Activated naive CD4-positive, alpha-beta T cell (primary cell): ENCODE measurements around the gene MAN2B2.
"Not testable (repeated sequence)": the region's sequence is repeated elsewhere in the genome, so short reads cannot be mapped to it uniquely, and the experiment has no call there.

Source experiments
- DNase-seq, 4 experiments: peaks; one replicate each; lab custom pipeline; 2025; lab: John Stamatoyannopoulos, UW

MAN2B2 gene

DNA sequence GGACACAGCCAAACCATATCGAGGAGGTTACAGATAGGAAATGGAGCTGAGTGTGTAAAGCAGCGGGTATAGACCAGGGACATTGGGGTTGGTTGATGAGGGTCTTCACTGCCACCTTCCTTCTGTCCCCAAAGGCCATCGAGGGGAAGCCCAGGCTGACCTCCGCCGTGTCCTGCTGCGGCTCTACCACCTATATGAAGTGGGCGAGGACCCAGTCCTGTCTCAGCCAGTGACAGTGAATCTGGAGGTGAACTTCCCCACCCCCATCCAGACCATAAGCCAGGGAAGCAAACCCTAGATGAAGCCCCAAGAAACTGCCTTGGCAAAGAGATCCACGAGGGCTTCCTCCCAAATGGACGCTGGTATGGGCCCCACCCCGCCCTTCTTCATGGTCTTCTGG, 42.3 kb downstream of the MAN2B2 start:
- DNase-seq: no peak

DNA sequence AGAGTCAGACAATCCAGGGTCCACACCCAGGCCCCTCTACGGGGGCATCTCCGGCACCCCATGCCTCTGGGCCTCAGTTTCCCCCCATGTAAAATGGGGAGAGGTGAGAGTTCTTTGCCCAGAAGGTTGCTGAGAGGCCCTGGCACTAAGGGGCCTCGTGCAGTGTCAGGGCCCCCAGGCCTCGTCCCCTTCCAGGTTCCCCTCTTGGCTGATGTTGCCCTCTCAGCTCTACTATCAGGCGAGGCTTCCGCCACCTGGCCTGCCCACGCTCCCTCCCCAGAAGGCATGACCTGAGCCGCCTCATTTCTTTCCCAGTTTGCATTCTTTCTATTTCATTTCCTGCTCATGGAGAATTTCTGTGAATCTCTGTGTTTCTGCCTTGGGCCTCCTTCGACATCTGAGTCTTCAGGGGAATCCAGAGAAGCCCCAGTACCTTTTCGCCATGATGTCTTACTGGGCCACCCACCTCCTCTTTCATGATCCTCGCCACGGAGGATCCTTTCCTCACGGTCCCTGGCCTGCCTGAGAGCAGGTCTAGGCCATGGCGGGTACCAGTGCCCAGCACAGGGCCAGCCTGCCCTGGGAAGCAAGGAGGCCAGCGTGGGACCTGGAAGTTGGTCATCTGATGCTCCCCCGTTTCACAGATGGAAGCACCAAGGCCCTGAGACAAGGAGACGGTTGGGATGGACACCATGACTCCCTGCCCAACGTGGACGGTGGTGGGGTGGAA, 43.6 kb downstream of the MAN2B2 start:
- DNase-seq: no peak

DNA sequence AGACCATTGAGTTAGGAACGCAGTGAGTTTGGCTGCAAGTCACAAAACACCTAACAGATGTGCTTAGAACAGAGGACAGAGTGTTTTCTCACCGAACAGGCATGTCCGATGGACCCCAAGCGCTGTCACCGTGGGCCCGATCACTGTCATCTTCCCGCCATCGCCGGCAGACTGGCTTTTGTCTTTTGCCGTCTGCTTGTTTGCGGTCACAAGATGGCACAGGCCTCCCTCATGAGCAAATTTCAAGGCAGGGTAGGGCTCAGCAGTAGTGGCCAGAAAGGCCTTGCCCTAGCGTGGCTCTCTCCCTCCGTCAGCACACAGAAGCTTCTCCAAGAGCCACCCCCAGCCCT, 44.1 kb downstream of the MAN2B2 start:
- no peak for DNase-seq

DNA sequence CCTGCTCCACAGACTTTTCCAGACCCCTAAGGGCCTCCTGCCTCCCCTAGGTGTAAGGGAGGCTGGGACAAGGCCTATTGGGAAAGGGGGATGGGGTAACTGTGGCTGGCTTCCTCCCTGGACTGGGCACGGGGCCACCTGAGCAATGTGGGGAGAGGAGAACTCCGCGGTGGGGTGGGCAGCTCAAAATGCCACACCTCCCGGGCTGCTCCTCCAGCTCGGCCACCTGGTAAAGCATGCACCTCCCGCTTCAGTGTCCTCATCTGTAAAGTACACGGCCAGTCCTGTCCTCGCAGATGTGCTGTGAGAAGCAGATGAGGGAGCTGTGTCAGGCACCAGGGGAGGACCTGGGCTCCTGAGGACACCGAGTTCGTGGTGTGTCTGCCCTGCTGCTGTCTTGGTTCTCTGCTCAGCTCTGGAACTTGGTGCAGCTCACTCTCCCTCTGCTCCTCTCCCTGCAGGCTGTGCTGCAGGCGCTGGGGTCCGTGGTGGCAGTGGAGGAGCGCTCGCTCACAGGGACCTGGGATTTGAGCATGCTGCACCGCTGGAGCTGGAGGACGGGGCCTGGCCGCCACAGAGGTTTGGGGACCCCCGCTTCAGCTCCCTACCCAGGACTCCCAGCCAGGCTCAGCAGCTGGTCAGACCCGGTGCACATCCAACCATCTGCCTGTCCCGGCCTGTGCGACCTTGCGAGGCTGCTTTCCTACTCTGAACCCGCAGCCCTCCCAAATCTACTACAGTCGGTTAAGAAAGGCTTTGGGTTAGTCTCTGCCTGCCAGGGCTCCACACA, 44.7 kb downstream of the MAN2B2 start:
- no peak for DNase-seq

DNA sequence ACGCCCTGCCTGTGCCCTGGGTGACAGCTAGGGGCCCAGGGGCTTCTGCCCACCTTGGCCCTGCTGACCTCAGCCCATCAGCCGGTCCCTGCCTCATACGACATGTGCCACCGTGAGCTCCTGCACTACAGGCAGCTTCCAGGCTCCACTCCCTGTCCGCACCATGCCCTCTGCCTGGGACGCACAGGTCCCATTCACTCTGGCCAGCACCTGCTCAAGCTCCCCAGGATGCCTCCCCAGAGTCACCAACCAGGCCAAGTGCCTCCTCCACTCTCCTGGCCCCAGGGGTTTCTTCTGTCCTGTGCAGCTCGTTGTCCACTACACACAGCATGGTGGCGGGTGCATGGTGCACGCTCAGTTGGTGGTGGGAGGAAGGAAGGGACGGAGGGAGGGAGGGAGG, 45.3 kb downstream of the MAN2B2 start:
- no peak for DNase-seq

DNA sequence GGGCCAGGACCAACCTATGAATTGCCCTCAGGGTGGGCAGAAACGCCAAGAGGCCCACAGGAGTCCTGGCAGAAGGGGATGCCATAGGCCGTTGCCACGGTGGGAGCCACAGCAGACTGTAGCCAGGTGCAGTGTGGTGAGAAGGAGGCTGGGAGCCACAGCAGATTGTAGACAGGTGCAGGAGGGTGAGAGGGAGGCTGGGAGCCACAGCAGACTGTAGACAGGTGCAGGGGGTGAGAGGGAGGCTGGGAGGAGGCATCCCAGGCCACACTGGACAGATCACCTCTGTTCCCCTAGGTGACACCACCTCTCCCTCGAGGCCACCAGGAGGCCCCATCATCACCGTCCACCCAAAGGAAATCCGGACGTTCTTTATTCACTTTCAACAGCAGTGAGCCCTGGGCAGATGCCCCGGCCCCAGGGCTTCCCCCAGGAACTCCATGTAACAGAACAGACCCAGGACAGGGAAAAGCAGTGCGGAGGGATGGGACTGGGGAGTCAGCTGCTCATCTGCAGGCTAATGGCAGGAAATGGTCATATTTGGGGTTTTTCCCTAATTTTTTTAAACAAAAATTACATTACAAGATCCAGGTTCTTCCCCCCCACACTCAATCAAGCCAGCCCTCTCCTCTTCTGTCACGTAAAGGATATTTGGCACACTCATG, 46.0 kb downstream of the MAN2B2 start:
- DNase-seq: no peak

DNA sequence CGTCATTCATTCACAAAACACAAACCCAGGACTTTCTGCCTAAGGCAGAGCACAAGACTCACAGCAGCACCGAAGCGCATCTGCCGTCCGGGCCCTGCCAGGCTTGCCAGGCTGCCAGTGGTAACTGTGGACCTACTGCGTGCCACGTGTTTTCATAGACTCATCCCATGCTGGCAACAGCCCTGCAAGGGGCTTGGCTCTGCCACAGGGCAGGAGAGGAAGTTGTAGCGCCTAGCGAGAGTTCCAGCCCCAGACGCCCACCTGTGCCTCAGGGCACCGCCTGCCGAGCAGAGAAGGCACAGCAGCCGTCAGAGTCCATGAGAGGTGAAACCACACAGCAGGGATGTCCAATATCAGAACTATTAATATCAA, 46.6 kb downstream of the MAN2B2 start:
- DNase-seq: no peak

DNA sequence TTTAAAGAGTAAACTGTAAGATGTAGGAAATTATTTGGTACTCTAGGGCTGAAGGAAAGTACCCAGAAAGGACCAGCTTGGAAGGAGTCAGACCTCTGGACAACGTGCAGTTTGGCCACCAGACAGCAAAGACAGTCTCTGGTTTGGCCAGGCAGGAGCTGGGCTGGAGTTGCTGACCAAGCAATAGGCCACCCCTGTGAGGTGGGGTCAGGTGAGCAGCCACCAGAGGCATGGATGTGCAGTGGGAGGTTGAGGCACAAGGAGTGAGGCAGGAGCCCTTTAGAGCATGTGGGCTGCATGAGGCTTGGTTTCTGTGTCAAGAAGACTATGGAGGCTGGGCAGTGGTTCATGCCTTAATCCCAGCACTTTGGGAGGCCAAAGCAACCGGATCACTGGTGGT, 47.8 kb downstream of the MAN2B2 start:
- no peak for DNase-seq

DNA sequence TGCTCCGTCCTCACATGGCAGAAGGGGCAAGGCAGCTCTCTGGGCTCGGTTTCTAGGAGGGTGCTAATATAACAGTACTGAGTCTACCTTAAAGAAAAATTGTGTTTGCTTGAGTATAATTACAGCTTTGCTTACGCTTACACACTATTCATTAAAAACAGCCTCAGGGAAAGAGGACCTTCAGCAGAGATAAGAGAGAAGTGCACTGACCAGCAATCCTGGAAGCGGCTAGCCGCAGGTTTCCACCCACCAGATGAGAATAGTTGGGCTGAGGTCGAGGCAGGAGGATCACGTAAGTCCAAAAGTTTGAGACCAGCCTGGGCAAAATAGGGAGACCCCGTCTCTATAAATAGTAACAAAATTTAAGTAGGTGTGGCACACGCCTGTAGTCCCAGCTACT, 50.3 kb downstream of the MAN2B2 start:
- no peak for DNase-seq

DNA sequence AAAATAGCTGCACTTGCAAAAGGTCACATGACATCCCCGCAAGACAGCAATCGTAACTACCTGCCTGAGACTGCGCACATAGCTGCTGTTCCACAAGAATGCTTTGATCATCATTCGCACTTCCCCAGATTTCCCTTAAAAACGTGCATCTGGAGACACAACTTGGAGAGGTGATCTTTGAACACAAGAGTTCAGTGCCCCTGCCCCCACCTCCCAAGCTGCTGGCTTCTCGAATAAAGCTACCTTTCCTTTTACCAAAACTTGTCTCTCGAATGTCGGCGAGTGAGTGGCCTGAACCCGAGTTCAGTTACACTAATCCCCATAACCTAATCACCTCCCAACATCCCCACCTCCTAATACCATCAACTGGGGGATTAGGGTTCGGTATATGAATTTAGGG, 51.1 kb downstream of the MAN2B2 start:
- no peak for DNase-seq

DNA sequence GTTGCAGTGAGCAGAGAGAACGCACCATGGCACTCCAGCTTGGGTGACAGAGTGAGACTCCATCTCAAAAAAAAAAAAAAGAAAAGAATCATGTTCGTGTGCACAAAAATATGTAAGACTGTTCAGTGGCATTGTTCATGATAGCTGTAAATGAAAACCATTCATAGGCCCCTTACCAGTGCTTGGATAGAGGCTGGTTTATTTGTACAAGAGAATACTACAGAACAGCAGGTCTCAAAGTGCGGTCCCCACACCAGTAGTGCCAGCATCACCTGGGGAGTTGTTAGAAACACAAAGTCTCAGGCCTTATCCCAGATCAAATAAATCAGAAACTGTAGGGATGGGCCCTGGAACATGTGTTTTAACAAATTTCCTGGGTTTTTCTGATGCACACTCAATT, 52.8 kb downstream of the MAN2B2 start:
- no peak for DNase-seq

DNA sequence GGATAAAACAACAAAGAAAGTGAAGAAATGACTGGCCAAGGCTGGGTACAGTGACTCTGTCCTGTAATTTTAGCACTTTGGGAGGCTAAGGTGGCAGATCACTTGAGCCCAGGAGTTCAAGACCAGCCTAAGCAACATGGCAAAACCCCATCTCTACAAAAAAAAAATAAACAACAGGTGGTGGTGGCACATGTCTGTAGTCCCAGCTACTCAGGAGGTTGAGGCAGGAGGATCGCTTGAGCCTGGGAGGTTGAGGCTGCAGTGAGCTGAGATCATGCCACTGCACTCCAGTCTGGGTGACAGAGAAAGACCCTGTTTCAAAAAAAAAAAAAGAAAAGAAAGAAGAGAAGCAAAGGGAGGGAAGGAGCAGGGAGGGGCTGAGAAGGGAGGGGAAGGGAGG, 53.5 kb downstream of the MAN2B2 start:
- not testable (repeated sequence) for DNase-seq

DNA sequence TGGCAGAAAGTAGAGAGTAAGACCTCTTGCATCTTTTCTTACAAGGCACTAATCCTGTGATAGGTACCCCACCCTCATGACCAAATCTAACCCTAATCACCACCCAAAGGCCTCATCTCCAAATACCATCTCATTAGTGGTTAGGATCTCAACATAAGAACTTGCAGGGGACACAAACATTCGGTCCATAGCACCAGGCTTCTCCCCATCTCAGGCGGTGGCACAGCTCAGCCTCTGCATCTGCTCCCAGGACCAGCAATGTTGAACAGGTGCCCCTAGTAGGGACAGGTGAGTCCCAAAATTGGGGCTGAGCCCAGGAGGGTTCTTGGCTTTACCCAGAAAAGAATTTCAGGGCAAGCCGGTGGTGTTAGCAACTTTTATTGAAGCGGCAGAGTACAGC, 57.1 kb downstream of the MAN2B2 start:
- DNase-seq: no peak

DNA sequence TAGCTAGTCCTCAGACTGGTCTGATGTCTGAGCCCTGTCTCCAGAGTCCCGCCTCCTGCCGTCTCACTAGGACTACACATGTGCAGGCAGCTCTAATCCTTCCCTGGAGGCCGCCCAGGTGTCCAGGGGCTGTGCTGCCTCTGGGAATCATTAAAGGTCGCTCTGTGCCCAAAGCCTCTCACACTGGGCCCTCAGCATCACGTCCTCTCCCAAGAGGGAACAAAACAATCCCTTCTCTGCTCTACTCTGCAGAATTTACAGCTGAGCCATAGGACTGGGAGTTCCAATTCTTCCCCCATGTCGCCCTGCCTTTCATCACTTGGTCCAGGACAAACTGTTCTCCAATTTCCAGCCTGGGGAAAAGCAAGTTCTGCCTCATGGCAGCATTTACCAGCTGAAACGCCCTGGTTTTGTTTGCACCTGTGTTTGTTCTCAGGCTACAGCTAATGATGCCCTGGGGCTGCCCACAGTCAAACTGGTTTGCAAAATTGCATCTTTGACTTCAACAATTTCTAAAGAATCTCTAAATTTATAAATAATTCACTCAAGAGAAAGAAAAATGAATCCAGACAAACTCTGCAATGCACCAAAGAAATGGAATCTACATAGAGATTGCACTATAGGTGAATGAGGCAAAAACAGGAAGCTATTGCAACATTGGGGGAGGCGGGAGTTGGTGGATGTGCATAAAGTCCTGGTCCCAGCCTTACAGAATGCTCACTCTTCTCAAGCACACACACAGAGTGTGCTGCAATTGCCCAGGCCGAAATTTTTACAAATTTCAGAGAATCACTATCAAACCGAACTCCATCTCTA, 58.3 kb downstream of the MAN2B2 start:
- DNase-seq: no peak

DNA sequence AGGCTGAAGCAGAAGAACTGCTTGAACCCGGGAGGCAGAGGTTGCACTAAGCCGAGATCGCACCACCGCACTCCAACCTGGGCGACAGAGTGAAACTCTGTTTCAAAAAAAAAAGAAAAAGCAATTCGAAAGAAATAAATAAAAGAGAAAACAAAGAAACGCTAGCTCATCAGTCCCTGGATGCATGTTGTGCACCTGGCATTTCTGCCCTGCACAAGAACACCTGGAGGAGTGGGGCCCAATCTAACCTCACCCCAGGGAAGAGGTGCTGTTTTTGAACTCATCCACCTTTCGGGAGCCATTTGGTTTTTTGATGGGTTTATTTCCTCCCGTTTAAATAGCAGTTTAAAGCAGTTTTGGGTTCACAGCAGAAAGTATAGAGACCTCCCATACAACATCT, 59.8 kb downstream of the MAN2B2 start:
- no peak for DNase-seq

DNA sequence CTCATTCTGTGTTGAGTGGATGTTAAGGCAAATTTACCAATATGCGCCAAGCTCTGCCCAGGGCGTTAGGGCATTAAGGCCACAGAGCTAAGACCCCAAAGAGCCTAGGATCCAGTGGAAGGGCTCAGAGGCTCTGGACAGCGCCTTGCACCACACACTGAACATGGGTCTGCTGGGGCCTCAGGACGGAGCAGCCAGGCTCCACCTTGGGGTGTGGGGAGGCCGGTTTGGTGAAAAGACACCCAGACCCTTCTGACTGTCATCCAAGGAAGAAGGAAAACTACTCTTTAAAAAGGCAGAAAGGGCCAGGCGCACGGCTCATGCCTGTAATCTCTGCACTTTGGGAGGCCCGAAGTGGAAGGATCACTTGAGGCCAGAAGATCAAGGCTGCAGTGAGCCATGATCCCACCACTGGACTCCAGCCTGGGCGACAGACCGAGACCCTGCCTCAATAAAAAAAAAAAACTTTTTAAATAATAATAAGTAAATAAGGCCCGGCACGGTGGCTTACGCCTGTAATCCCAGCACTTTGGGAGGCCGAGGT, 64.2 kb downstream of the MAN2B2 start:
- DNase-seq: no peak

DNA sequence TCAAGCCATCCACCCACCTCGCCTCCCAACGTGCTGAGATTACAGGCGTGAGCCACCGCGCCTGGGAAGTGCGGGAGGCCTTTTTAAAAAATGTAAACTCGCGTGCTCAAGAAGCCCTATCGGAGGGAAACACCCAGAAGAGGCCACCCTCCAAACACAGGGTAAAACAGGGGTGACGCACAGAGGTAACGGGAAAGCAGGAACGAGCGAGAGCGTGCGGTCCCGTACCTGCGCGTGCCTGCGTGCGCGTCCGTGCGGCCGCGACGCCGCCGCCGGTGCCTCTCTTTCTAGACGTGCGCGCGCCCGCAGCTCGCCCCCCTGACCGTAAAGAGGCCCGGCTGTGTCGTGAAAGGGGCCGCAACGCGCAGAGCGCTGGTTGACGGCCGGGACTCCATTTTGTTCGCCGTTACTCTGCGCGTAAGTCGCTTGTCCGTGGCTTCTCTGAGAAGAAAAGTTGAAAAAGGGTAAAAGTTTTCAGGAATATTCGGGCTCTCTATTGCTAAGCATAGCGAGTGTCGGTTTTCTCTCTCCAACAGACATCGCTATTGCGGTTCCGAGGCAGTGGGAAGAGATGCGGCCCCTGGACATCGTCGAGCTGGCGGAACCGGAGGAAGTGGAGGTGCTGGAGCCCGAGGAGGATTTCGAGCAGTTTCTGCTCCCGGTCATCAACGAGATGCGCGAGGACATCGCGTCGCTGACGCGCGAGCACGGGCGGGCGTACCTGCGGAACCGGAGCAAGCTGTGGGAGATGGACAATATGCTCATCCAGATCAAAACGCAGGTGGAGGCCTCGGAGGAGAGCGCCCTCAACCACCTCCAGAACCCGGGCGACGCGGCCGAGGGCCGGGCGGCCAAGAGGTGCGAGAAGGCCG, 65.5 kb downstream of the MAN2B2 start, which contains the start of gene MRFAP1:
MRFAP1 (plus strand) TSS at position 394 of the 872 bp plus-strand sequence; CDS start at position 572, 178 bp downstream.
- DNase-seq: peak; percentile 76 to 94 (median 88)

DNA sequence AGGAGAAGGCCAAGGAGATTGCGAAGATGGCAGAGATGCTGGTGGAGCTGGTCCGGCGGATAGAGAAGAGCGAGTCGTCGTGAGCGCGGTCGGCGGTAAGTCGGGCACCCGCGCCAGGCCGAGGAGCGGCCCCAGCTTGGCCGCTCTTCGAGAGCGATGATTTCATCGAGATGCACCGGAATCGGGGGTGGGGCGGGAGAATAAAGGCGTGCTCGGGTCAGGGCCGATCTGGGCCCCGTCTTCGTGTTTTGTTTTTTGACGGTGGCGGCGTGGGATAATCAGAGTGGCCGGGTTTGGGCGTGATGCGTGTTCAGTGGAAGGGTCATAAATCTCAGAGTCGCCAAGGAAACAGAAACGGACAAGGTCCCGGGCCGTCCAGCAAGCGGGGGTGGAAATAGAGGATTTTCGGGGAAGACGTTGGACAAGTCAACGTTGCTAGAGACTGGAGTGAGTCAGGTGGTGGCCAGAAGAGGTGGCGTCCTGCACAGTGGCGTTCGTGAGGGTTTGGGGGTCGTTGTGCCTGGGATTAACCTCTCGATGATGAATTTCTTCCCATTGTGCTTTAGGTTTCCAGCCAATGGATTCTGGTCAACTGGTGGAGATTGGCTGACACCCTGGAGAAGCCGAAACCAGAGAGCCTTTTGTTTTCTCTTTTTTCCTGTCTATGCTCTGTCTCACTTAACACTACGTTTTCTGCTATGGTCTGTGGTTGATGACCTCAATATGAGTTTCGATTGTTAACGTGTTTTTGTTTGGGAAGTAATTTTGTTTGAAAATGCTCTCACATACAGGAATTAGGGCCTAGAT, 66.4 kb downstream of the MAN2B2 start:
- DNase-seq: peak in 2 of 4 experiments; percentile 43 to 45

DNA sequence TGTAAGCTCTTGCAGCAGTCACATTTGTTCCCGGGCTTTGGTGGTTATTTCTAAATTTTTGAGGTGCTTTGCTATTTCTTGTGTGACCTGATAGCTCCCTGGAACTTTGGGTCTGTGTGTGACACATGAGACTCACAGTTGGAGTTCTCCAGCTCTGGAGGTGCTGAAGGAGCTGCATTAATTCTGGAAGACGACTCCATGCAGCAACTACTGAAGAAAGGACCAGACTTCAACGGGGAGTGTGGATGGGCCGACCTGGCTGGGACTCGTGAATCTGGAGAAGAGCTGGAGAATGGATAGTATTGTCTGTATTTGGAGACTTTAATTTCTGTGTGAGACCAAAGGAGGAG, 67.0 kb downstream of the MAN2B2 start:
- no peak for DNase-seq
